ENCODE data around the gene DOLPP1. TPM values are rescaled to one million over a fixed set of nuclear protein-coding genes. Genes with fewer than 3 reads are reported as not detected.

Gene DOLPP1
- total RNA-seq, 1 donor from 2014 or later: 44.2 TPM

GRCh38 chr9:129133082-129133481 is 52.2 kb downstream of the DOLPP1 start:
- DNase-seq: no peak
- TF ChIP-seq, protein P1, sequence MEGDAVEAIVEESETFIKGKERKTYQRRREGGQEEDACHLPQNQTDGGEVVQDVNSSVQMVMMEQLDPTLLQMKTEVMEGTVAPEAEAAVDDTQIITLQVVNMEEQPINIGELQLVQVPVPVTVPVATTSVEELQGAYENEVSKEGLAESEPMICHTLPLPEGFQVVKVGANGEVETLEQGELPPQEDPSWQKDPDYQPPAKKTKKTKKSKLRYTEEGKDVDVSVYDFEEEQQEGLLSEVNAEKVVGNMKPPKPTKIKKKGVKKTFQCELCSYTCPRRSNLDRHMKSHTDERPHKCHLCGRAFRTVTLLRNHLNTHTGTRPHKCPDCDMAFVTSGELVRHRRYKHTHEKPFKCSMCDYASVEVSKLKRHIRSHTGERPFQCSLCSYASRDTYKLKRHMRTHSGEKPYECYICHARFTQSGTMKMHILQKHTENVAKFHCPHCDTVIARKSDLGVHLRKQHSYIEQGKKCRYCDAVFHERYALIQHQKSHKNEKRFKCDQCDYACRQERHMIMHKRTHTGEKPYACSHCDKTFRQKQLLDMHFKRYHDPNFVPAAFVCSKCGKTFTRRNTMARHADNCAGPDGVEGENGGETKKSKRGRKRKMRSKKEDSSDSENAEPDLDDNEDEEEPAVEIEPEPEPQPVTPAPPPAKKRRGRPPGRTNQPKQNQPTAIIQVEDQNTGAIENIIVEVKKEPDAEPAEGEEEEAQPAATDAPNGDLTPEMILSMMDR (IDR thresholded peaks at IDR 0.05; ENCODE audit: partially characterized antibody, unreplicated experiment): no peak
- H3K27me3 Mint-ChIP-seq (ENCODE audit: unreplicated experiment): peaks cover 2% of the 10 kb centered on the region
- H3K9me3 Mint-ChIP-seq (ENCODE audit: unreplicated experiment): peaks cover 4% of the 10 kb centered on the region
- H3K4me1 Mint-ChIP-seq (ENCODE audit: low read depth, unreplicated experiment): peaks cover 19% of the 10 kb centered on the region
- no peak overlapping the region for H3K27ac Mint-ChIP-seq (ENCODE audit: unreplicated experiment)
- no peak overlapping the region for H3K4me3 Mint-ChIP-seq (ENCODE audit: unreplicated experiment)
- H3K36me3 Mint-ChIP-seq (ENCODE audit: unreplicated experiment): peaks cover 4% of the 10 kb centered on the region

DNA sequence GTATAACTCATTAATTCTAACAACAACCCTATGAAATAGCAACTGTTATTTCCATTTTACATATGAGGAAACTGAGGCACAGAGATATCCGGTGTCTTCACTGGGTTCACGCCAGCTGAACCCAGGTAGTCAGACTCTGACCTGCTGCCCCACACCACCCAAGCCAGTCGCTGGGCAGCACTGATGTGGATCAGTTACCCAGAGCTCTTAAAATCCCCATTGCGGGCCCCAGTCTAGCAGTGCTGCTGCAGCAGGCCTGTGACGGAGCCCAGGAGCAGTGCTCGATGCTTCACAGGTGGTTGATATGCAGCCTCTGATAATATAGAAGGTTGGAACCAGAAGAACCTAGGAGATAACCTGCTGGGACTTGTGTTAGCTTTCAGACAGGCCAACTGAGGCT is 54.6 kb downstream of the DOLPP1 start:
- Mint-ChIP-seq H3K4me3 (ENCODE audit: unreplicated experiment) (no peak overlapping the region), H3K4me1 (ENCODE audit: low read depth, unreplicated experiment) (peaks cover 34% of the 10 kb centered on the region), H3K27me3 (ENCODE audit: unreplicated experiment) (peaks cover 10% of the 10 kb centered on the region), H3K27ac (ENCODE audit: unreplicated experiment) (no peak overlapping the region), H3K36me3 (ENCODE audit: unreplicated experiment) (peaks cover 4% of the 10 kb centered on the region), H3K9me3 (ENCODE audit: unreplicated experiment) (peaks cover 10% of the 10 kb centered on the region)
- TF ChIP-seq, protein P1 (IDR thresholded peaks at IDR 0.05; ENCODE audit: partially characterized antibody, unreplicated experiment): no peak
- no peak for DNase-seq

GRCh38 chr9:129136446-129137035 is 55.6 kb downstream of the DOLPP1 start:
- H3K27ac Mint-ChIP-seq (ENCODE audit: unreplicated experiment): peak overlapping the region; percentile 55
- peaks cover 13% of the 10 kb centered on the region for H3K9me3 Mint-ChIP-seq (ENCODE audit: unreplicated experiment)
- peaks cover 38% of the 10 kb centered on the region for H3K4me1 Mint-ChIP-seq (ENCODE audit: low read depth, unreplicated experiment)
- H3K27me3 Mint-ChIP-seq (ENCODE audit: unreplicated experiment): peaks cover 10% of the 10 kb centered on the region
- H3K4me3 Mint-ChIP-seq (ENCODE audit: unreplicated experiment): no peak overlapping the region
- DNase-seq: no peak
- TF ChIP-seq, protein P1 (IDR thresholded peaks at IDR 0.05; ENCODE audit: partially characterized antibody, unreplicated experiment): no peak
- H3K36me3 Mint-ChIP-seq (ENCODE audit: unreplicated experiment): no peaks in the 10 kb centered on the region

- Mint-ChIP-seq H3K36me3 (ENCODE audit: unreplicated experiment) (no peaks in the 10 kb centered on the region), H3K27ac (ENCODE audit: unreplicated experiment) (peak overlapping the region; percentile 76), H3K9me3 (ENCODE audit: unreplicated experiment) (peaks cover 13% of the 10 kb centered on the region), H3K27me3 (ENCODE audit: unreplicated experiment) (peaks cover 12% of the 10 kb centered on the region), H3K4me3 (ENCODE audit: unreplicated experiment) (peak overlapping the region; percentile 42), H3K4me1 (ENCODE audit: low read depth, unreplicated experiment) (peaks cover 45% of the 10 kb centered on the region)
- TF ChIP-seq, protein P1 (IDR thresholded peaks at IDR 0.05; ENCODE audit: partially characterized antibody, unreplicated experiment): no peak
- no peak for DNase-seq
These were observed 56.6 kb downstream of the DOLPP1 start for GRCh38 chr9:129137292-129138143.

GRCh38 chr9:129138144-129138462 is 57.2 kb downstream of the DOLPP1 start:
- Mint-ChIP-seq H3K27ac (ENCODE audit: unreplicated experiment) (peak overlapping the region; percentile 72), H3K27me3 (ENCODE audit: unreplicated experiment) (peaks cover 12% of the 10 kb centered on the region), H3K4me3 (ENCODE audit: unreplicated experiment) (peak overlapping the region; percentile 42), H3K4me1 (ENCODE audit: low read depth, unreplicated experiment) (peaks cover 50% of the 10 kb centered on the region), H3K9me3 (ENCODE audit: unreplicated experiment) (peaks cover 13% of the 10 kb centered on the region), H3K36me3 (ENCODE audit: unreplicated experiment) (no peaks in the 10 kb centered on the region)
- TF ChIP-seq, protein P1 (IDR thresholded peaks at IDR 0.05; ENCODE audit: partially characterized antibody, unreplicated experiment): no peak
- no peak for DNase-seq

Data from glutamatergic neuron (in vitro differentiated cells).